ENCODE results near the gene ADAMTS17.

The ADAMTS17 gene

DNA sequence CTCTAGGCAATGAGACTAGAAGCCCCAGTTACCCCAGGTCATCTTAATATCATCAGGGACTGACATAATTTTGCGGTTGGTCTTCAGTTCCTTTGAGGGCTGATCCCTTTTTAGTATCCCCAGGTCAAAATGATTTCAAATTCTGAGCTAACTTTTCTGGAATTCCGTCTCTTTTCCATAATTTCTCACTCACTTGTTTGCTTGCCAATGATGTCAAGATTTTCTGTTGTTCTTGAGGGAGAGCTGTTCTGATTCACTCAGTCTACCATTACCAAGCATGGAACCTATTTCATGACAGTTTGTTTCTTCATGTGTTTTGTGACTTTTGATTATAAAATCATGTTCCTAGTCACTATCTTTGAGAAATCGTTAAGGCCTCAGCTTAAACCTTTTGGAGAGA lies 418.1 kb downstream of the ADAMTS17 start:
- no peak for DNase-seq
